ENCODE data around the gene ERICH6. TPM values are rescaled to one million over a fixed set of nuclear protein-coding genes. Genes with fewer than 3 reads are reported as not detected.

The ERICH6 gene
- total RNA-seq: not detected in 2 replicates

DNA sequence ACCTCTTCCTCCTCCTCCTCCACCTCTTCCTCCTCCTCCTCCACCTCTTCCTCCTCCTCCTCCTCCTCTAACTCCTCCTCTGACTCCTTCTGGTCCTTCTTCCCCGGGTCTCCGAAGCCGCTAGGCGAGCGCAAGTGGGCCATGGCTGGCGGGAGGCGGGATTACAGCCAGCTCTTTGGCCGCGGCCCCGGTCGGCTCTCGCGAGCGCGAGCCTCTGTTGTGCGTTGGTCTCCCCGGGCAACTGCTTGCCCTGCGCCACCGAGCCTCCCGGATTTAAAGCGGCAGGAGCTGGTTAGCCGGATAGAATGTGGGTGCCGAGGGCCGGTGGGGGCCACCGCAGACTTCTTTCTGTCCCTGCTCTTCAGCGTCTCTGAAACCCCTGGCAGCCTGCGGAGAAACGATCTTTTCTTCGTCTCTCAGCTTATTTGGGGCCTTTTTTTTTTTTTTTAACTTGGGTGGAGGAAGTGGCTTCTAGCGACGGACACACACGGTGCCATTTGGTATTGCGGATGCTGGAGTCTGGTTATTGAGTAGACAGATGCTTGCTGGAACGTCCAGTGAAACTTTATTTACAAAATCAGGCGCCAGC lies at the start of gene ERICH6:
Gene ERICH6, minus strand, starts transcription at position 165 of the 589 bp plus-strand sequence. Its CDS starts 22 bp downstream, at position 143.
- DNase-seq: peak; percentile 94

- DNase-seq: no peak
These were observed 48.1 kb upstream of the ERICH6 start for GRCh38 chr3:150751781-150752263.

DNA sequence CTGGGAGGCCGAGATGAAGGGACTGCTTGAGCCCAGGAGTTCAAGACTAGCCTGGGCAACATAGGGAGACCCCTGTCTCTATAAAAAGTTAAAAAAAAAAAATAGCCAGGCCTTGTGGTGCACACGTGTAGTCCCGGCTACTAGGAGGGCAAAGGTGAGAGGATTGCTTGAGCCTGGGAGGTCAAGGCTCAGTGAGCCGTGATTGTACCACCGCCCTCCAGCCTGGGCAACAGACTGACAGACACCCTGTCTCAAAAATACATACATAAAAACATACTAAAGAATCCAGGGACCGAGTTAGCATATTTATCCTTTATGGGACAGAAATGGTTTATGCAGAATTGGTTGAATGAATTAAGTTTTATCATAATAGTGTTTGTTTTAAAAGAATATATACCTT lies 45.5 kb upstream of the ERICH6 start:
- DNase-seq: no peak

GRCh38 chr3:150748684-150749047 lies 44.9 kb upstream of the ERICH6 start:
- DNase-seq: no peak

GRCh38 chr3:150747886-150748683 lies 44.4 kb upstream of the ERICH6 start:
- DNase-seq: no peak

DNA sequence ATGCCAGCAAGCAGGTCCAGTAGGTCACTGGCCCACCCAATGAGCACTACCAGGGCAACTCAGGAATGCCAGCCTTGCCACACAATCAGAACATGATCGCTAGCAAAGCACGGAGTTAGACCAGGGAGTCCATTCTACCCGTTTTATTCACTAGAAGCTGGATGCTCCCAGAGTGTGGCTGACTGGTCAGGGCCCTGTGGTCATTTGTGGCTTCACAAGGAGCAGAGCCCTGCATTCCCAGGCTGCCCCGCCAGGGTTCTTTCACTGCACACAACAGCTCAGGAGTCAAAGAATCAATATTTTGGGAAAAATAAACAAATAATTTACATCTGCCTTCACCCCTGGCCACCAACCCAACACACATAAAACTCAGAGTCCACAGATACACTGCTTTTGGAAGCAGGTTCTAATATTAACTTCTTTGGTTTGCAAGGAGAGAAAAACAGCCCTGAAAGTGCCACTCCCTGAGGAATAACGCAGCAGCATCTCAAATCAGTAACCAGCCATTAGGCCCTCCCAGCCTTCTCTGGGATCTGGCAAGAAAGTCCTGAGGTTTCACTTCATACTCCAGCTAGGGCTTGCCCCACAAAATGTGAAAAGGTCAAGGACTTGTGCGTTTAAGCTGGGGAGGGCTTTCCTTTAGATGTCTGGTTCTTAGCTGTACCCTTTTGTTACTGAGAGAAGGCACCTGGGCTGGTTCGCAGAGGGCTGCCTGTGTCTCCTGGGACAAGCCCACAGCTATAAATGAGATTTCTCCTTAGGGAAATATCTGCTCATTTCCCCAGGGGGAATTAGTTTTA lies 43.3 kb upstream of the ERICH6 start:
- no peak for DNase-seq

DNA sequence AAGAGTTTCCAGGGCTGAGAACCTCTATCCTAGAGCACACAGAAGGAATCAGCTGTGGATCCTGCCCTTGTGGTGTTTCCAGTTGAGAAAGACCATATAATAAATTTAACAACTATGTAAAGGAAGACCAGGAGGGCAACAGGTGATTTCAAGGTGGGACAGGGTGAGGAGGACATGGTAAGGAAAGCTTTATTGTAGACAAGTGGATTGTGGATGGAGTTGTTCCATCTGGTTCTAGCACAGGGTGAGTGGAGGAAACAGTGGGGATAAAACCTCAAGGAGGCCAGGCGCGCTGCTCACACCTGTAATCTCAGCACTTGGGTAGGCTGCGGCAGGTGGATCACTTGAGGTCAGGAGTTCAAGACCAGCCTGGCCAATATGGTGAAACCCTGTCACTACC lies 42.1 kb upstream of the ERICH6 start:
- no peak for DNase-seq

DNA sequence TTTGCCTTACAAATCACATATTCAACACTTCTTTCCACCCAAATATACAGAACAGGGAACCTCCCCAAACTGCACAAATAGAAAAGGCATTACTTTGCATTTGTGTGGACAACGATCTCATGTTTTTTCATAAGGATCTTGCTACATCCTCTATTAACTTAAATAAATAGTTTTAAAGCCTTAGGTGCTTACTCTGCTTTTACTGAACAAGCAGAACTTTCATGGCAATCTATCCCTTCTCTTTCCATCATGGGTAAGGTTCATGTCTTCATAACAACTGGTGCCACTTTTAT lies 41.1 kb upstream of the ERICH6 start:
- no peak for DNase-seq

DNA sequence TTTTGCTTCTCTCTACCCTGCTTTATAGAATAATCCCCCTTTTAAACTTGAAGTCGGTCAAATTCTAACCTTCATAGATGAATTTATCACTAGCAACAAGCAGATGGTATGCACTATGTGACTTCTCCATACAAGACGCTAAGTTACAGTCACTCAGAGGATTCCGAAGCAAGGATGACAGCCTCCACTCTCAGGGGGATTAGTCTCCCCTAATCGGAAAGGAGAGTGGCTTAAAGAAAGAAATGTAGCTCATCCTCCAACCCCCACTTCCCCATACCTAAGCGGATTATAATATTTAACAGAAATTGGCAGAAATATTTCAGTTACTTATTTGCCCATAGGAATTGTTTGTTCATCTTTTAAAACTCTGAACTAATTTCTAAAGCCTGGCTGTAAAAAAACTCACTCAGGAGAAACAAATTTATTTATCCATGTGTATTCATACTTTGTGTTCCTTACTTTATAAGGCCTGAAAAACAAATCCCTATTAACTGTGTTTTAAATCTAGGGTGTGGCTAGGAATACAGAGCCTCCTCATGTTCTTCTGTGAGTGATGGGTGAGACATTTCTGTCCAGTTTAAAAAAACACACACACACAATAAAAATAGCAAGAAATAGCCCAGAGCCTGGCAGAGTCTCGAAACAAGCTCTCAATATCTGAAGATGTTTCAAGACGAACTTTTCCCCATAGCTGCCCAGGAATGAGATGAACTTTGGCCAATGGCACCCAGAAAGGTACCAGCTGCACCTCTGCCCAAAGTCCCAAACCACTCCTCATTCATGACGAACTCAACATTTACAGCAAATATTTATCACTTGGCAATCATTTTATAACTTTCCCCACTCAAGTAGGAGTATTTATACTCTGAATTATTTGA lies 40.6 kb upstream of the ERICH6 start:
- no peak for DNase-seq

DNA sequence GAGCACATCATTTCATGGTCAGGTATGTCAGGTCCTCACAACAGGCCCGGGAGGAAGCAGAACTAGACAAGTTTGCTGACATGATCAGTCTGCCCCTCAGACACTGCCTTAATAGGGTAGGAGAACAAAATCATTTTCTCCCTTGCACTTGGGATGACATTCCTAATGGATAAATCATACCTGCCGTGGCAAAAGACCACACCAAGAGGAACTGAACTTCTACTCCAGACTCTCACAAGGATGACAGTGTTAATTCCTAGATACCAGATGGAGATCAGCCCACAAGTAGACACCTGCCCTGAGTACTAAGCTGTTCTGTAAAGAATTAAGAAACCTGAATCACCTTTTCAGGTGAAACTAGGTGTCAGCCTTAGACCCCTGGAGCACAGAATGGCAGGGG lies 39.8 kb upstream of the ERICH6 start:
- no peak for DNase-seq

DNA sequence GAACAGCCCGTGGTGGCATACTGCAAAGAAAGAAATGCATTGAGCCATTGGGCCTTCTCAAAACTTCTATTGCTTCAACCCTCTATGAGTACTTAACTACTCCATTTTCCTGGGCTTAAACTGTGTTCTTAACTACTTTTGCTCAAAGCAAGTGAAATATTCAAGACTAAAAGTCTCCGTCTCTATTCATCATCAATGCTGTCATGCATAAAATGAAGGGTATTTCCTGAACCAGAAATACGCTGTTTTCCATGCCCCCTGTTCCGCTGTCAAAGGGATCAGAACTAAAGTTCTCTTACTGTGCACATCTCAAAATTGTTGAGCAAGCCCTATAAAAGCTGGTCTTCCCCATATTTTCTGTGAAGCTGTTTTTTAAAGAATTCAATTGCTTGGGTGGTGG lies 39.0 kb upstream of the ERICH6 start:
- DNase-seq: no peak

- no peak for DNase-seq
These were observed 38.4 kb upstream of the ERICH6 start for GRCh38 chr3:150742141-150742523.

- DNase-seq: no peak
These were observed 37.9 kb upstream of the ERICH6 start for GRCh38 chr3:150741497-150742140.

- DNase-seq: no peak
These were observed 37.2 kb upstream of the ERICH6 start for GRCh38 chr3:150740733-150741496.

- DNase-seq: no peak
These were observed 36.3 kb upstream of the ERICH6 start for GRCh38 chr3:150739877-150740645.

- DNase-seq: no peak
These were observed 35.6 kb upstream of the ERICH6 start for GRCh38 chr3:150739200-150739863.

- DNase-seq: no peak
These were observed 35.0 kb upstream of the ERICH6 start for GRCh38 chr3:150738688-150739087.

DNA sequence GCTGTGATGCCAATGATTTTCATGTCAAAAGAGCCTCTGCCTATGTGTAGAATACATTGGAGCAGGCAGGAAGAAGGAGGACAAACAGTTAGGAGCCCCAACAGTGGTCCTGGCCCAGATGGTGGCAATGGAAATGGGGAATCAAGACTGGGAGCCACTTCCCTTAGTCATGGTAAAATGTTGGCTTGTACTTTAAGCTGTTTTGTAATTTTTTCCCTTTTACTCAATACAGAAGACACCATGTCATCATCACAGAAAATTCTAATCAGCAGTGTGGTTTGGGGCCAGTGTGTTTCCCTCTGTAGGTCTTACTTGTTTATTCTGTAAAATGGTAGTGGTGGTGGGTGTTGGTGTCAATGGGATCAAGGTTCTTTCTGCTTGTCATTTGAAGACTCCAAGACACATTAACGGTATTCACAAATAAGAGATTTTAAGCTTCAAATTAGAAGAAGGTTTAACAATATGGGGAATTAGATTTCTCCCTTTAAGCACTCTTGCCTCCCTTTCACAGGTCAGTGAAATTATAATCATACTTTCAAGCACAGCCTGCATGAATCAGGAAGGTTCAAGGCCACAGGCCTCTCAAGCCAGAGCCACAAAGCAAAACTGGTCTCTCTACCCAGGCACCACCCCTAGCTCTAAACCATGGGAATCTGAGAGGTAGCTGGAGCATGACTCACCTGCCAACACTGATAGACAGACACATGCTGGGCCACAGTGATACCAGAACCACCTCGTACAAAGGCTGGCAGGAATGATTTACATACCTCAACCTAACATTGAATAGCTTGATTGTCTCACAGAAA lies 34.4 kb upstream of the ERICH6 start:
- no peak for DNase-seq

All from dermis blood vessel endothelial cell (primary cell).